CD4-positive, alpha-beta T cell treated with Interferon alpha-2 for 1 hour (primary cell): ENCODE results near the gene PLA2G4B.

Source experiments
- DNase-seq, 2 donors: peaks; one replicate each; pipeline ENCODE4 v3.0.0-alpha.2; 2020 to 2022

The PLA2G4B gene

GRCh38 chr15:41851755-41852370 is 13.2 kb downstream of the PLA2G4B start:
- no peak for DNase-seq

- DNase-seq, result no peak
Measured at GRCh38 chr15:41852736-41853590, 14.3 kb downstream of the PLA2G4B start.

- DNase-seq, result no peak
Measured at GRCh38 chr15:41853831-41854230, 15.2 kb downstream of the PLA2G4B start.

- no peak for DNase-seq
Measured at GRCh38 chr15:41854443-41854842, 15.8 kb downstream of the PLA2G4B start.

- DNase-seq, result no peak
Measured at GRCh38 chr15:41855261-41855961, 16.8 kb downstream of the PLA2G4B start.

GRCh38 chr15:41856262-41856661 is 17.6 kb downstream of the PLA2G4B start:
- DNase-seq, result no peak

- DNase-seq, result no peak
Measured at GRCh38 chr15:41856716-41857115, 18.1 kb downstream of the PLA2G4B start.

GRCh38 chr15:41857316-41857715 is 18.7 kb downstream of the PLA2G4B start:
- DNase-seq, result no peak

GRCh38 chr15:41858756-41859155 is 20.1 kb downstream of the PLA2G4B start:
- no peak for DNase-seq

GRCh38 chr15:41860049-41860828 is 21.6 kb downstream of the PLA2G4B start:
- DNase-seq, result peak in 1 of 2 donors; percentile 13

GRCh38 chr15:41861736-41862356 is 23.2 kb downstream of the PLA2G4B start:
- no peak for DNase-seq

GRCh38 chr15:41862515-41863116 is 24.0 kb downstream of the PLA2G4B start:
- no peak for DNase-seq

- DNase-seq, result no peak
Measured at GRCh38 chr15:41865490-41866055, 26.9 kb downstream of the PLA2G4B start.

- no peak for DNase-seq
Measured at GRCh38 chr15:41866263-41866703, 27.6 kb downstream of the PLA2G4B start.

- DNase-seq, result no peak
Measured at GRCh38 chr15:41866872-41867579, 28.4 kb downstream of the PLA2G4B start.

- DNase-seq, result no peak
Measured at GRCh38 chr15:41868321-41868720, 29.7 kb downstream of the PLA2G4B start.

- no peak for DNase-seq
Measured at GRCh38 chr15:41869770-41870688, 31.4 kb downstream of the PLA2G4B start.

GRCh38 chr15:41870689-41871081 is 32.0 kb downstream of the PLA2G4B start:
- peak; percentile 34 to 60 for DNase-seq

- DNase-seq, result no peak
Measured at GRCh38 chr15:41871175-41871905, 32.7 kb downstream of the PLA2G4B start.
